ENCODE results near the gene QSOX2.
A peak's percentile ranks its signal among the peaks of the same experiment; 100 is the strongest.

QSOX2 gene

DNA sequence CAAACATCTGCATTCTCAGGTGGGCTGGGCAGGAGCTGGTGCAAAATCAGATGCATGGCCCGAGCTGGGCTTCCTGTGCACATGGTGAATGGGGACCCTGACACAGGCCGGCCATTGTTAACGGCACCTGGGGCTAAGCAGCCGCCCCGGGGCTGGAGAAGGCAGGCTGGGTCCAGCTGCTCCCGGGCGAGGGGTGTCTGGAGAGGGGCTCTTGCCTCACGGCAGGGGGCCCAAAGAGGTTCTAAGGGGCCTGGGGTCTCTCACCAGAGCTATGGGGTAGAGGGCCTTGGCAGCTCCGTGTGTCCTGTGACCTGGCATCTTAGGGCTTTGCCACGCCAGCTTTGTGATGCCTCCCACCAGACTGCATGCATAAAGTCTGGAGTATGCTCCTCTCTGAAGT lies 5.1 kb upstream of the QSOX2 start:
- H3K4me1 ChIP-seq (ENCODE audit: control insufficient read depth, insufficient read depth, low read length), result peaks cover 14% of the 10 kb centered on the region

DNA sequence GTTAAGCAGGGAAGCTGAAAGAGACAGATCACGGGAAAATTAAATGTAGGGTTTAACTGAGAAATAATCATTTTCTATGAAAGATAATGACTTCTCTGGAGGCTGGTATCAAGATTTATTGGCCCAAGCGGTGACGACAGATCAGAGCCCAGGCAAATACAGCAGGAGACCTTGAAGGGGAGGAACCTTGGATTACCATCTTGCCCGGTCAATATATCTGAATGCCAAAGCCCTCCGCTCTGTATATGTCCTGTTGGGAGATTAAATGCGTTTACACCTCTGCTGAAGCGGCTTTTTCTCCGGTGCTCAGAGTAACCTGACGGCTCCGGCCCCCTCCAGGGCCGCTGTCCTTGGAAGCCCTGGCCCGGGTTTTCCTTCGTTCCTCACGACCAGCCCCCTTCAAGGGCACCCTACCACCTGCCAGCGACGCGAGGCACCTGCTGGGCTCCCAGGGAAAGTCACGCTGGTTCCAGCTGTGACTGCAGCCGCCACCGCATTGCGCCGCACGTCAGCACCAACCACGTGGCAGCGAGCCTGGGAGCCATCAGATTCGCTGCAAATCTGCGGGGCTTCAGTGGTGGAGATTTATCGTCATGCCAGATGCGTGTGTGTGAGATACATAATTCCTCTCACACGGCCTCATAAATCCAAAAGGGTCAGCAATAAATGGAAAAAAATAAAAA lies 4.4 kb upstream of the QSOX2 start:
- no peak overlapping the region for H3K4me3 ChIP-seq (ENCODE audit: insufficient read depth, low read depth, low read length)
- WGBS, 2 experiments, result 90 to 91% methylated on average over 30 of the region's 30 CpGs

More for the DNA sequence above, 5.1 kb upstream of the QSOX2 start:
- Histone ChIP-seq H3K9me3 (ENCODE audit: control insufficient read depth, low read length) (no peaks in the 10 kb centered on the region), H3K27me3 (ENCODE audit: control insufficient read depth, insufficient read depth, low read length, poor library complexity, severe bottlenecking) (no peaks in the 10 kb centered on the region), H3K4me3 (ENCODE audit: insufficient read depth, low read depth, low read length) (no peak overlapping the region), H3K36me3 (ENCODE audit: control insufficient read depth, insufficient read depth, low read length) (no peaks in the 10 kb centered on the region), H3K27ac (ENCODE audit: insufficient read depth, low read depth, low read length, poor library complexity, severe bottlenecking) (no peak overlapping the region)
- WGBS, 2 experiments, result 78 to 81% methylated on average over 10 of the region's 10 CpGs

DNA sequence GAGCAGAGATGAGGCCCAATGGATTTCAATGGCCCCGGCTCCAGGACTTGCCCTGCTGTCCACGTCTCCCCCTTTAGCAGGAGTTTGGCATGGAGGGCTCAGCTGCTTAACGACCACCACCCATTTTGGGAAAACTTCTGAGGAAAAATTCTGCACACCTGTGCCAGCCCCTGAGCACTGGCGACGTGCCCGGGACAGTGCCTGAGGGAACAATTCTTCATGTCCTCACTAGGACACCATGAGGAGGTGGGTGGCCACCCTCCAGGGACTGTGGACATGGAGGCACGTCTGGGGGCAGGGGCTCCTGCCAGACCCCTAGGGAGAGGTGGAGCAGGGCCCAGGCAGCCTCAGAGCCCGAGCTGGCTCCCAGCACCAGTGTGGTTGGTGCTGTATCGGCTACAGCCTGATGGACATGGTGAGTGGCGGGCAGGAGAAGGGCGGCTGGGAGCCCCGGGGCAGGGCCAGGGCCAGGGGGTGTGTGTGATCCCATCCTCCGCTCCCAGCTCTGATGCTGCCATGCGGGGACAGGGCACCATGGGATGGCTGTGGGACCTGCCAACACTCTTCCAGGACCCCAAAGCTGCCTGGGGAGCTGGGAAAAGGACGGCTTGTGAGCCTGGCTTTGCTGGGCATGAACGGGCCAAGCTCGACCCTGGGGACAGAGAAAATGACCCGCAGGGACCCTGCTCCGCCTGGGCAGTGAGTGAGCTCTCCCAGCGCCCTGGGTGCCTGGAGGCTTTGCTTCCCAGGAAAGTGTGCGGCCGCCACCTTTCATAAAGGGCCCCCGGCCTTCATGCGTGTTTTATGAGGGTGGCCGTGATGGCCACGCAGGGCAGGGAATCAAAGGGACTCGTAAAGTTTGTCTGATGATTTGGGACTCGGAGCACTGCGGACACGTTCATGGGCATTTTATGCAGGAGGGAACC lies 3.6 kb upstream of the QSOX2 start:
- Histone ChIP-seq H3K27me3 (ENCODE audit: control insufficient read depth, insufficient read depth, low read length, poor library complexity, severe bottlenecking) (no peaks in the 10 kb centered on the region), H3K4me1 (ENCODE audit: control insufficient read depth, insufficient read depth, low read length) (peaks cover 17% of the 10 kb centered on the region), H3K4me3 (ENCODE audit: insufficient read depth, low read depth, low read length) (no peak overlapping the region), H3K27ac (ENCODE audit: insufficient read depth, low read depth, low read length, poor library complexity, severe bottlenecking) (no peak overlapping the region), H3K9me3 (ENCODE audit: control insufficient read depth, low read length) (no peaks in the 10 kb centered on the region), H3K36me3 (ENCODE audit: control insufficient read depth, insufficient read depth, low read length) (no peaks in the 10 kb centered on the region)
- WGBS, 2 experiments, result 93 to 94% methylated on average over 30 of the region's 30 CpGs

More for the DNA sequence above, 4.4 kb upstream of the QSOX2 start:
- Histone ChIP-seq H3K27me3 (ENCODE audit: control insufficient read depth, insufficient read depth, low read length, poor library complexity, severe bottlenecking) (no peaks in the 10 kb centered on the region), H3K27ac (ENCODE audit: insufficient read depth, low read depth, low read length, poor library complexity, severe bottlenecking) (no peak overlapping the region), H3K4me1 (ENCODE audit: control insufficient read depth, insufficient read depth, low read length) (peaks cover 14% of the 10 kb centered on the region), H3K9me3 (ENCODE audit: control insufficient read depth, low read length) (no peaks in the 10 kb centered on the region), H3K36me3 (ENCODE audit: control insufficient read depth, insufficient read depth, low read length) (no peaks in the 10 kb centered on the region)

DNA sequence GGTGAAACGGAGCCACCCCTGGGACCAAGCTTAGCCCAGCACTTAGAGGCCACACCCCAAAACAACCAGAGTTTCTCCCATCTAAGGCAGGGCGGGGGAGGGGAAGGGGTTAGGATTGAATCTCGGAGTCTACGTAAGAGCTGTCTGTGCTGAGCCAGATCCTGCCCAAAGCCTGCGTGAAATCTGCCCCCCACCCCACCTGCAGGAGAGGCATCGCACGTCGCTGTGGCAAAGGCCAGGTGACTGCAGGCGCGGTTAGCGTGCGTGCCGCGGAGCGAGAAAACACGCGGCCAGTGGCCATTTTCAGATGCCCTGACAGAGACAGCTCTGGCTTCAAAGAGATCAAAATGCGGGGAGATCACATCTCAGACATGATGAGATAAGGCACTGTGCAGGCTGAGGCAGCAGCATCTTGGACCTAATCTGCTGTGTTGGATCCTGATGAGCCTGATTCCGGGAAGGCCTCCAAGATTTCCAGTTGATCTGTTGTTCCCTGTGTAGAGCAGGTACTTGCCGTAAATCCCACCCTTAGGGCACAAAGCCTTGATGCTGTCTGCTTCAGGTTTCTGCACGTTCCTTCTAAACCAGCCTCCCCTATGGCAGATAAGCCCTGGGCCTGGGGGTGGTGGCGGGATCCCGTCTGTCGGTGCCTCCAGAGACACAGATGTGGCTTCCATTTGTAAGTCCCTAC lies 2.5 kb upstream of the QSOX2 start:
- no peak overlapping the region for H3K27ac ChIP-seq (ENCODE audit: insufficient read depth, low read depth, low read length, poor library complexity, severe bottlenecking)
- no peaks in the 10 kb centered on the region for H3K27me3 ChIP-seq (ENCODE audit: control insufficient read depth, insufficient read depth, low read length, poor library complexity, severe bottlenecking)
- H3K9me3 ChIP-seq (ENCODE audit: control insufficient read depth, low read length), result no peaks in the 10 kb centered on the region
- H3K4me1 ChIP-seq (ENCODE audit: control insufficient read depth, insufficient read depth, low read length), result peaks cover 28% of the 10 kb centered on the region
- 87 to 89% methylated on average over 24 of the region's 24 CpGs for WGBS, 2 experiments
- no peak overlapping the region for H3K4me3 ChIP-seq (ENCODE audit: insufficient read depth, low read depth, low read length)
- H3K36me3 ChIP-seq (ENCODE audit: control insufficient read depth, insufficient read depth, low read length), result no peaks in the 10 kb centered on the region

DNA sequence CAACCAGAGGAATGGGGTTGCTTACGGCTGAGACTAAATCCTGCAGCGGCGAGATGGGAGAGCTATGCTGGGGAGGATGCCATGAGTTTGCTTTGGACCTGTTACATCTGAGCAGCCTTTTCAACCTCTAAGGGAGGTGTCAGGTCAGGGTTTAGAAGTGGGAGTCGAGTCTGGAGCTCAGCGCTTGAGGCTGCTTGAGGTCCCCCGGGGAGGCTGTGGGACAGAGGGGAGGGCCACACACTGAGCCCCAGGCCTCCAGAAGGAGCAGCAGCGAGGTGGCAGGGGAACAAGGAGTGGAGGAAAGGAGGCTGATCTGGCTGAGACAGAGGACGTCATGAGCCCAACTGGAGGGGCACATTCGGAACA lies 1.9 kb upstream of the QSOX2 start:
- no peak overlapping the region for H3K4me3 ChIP-seq (ENCODE audit: insufficient read depth, low read depth, low read length)

DNA sequence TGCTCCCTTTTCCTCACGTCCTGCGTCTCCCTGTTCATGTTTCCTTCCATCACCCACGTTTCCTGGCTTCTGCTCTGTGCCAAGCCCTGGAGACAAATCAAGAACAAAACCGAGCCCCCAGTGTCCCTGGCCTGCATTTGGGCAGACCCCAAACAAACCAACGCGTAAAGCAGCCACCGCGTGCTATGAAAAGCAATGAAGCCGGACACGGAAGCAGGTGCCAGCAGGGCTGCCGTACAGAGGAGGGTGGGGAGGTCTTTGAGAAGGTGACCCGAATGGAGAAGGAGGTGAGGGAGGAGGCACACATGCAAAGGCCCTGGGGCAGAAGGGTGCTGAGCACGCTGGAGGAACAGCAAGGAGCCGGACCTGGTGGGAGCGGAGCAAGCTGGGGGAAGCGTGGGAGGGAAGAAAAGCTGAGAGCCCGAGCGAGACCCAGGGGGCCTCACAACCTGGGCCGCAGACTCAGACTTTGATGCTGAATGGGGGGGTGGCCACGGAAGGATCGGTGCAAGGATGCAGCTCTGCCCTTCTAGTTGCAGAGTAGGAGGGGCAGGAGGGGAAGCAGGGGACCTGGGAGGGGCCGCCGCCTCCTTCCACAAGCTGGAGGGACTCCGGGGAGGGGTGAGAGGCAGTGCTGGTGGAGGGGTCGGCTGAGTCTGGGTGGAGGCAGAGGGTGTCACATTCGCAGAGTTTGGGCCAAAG lies 1.4 kb upstream of the QSOX2 start:
- 88 to 90% methylated on average over 26 of the region's 26 CpGs for WGBS, 2 experiments
- H3K27ac ChIP-seq (ENCODE audit: insufficient read depth, low read depth, low read length, poor library complexity, severe bottlenecking), result no peak overlapping the region
- H3K9me3 ChIP-seq (ENCODE audit: control insufficient read depth, low read length), result no peaks in the 10 kb centered on the region
- H3K27me3 ChIP-seq (ENCODE audit: control insufficient read depth, insufficient read depth, low read length, poor library complexity, severe bottlenecking), result no peaks in the 10 kb centered on the region
- H3K4me3 ChIP-seq (ENCODE audit: insufficient read depth, low read depth, low read length), result no peak overlapping the region
- H3K36me3 ChIP-seq (ENCODE audit: control insufficient read depth, insufficient read depth, low read length), result no peaks in the 10 kb centered on the region
- H3K4me1 ChIP-seq (ENCODE audit: control insufficient read depth, insufficient read depth, low read length), result peaks cover 28% of the 10 kb centered on the region

More for the DNA sequence above, 1.9 kb upstream of the QSOX2 start:
- H3K9me3 ChIP-seq (ENCODE audit: control insufficient read depth, low read length), result no peaks in the 10 kb centered on the region
- no peaks in the 10 kb centered on the region for H3K27me3 ChIP-seq (ENCODE audit: control insufficient read depth, insufficient read depth, low read length, poor library complexity, severe bottlenecking)
- 76 to 77% methylated on average over 9 of the region's 9 CpGs for WGBS, 2 experiments
- H3K4me1 ChIP-seq (ENCODE audit: control insufficient read depth, insufficient read depth, low read length), result peaks cover 28% of the 10 kb centered on the region
- no peaks in the 10 kb centered on the region for H3K36me3 ChIP-seq (ENCODE audit: control insufficient read depth, insufficient read depth, low read length)
- H3K27ac ChIP-seq (ENCODE audit: insufficient read depth, low read depth, low read length, poor library complexity, severe bottlenecking), result no peak overlapping the region

DNA sequence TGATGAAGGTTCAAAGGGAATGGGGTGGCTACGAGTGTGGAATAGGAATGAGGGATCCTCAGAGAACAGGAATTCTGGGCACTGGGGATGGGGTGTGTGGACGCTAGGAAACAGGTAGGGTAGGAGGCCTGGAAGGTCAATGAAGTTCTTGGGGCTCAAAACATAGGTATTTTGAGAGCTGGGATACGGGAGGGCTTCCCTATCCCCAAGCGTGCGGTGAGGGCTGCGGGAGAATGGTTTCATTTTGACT lies 718 bp downstream of the QSOX2 start:
- H3K27me3 ChIP-seq (ENCODE audit: control insufficient read depth, insufficient read depth, low read length, poor library complexity, severe bottlenecking), result no peaks in the 10 kb centered on the region
- no peak overlapping the region for H3K27ac ChIP-seq (ENCODE audit: insufficient read depth, low read depth, low read length, poor library complexity, severe bottlenecking)

DNA sequence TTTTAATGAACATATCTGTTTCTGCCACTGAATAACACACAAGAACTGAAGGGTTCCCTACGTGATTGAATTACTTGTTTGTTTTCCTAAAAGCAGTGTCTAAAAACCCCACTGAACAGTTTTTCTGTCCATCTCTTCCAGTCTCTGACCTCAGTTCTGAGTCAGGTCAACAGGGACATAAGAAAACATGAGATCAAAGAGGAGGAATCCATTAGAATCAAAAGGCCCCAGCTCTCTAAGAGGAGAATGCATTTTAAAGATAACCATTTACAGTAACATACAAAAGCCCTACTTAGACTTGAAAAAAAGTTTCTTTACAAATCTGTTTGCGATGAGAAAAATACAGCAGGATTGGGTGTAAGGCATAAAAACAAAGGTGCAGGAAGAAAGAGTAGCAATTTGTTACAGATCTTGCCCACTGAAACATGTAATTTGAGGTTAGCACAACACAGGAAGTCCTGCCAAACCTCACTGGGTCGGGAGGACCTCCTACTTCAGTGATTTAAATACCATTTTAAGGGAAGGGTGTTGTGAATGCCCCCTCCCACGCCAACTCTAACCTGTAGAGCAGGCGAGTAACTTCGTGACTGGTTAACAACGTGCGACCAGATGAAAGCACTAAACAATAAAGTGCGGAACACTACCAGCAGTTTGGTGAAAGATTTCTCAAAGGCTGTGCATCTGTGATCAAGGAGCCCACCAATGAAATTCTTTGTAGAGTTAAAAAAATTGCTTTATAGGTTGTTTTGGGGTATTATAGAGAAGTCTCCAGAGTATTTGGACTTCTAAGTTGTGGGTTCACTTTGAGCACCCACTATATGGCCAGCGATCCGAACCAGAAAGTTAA lies 1.3 kb downstream of the QSOX2 start:
- H3K4me1 ChIP-seq (ENCODE audit: control insufficient read depth, insufficient read depth, low read length), result peaks cover 28% of the 10 kb centered on the region
- H3K9me3 ChIP-seq (ENCODE audit: control insufficient read depth, low read length), result no peaks in the 10 kb centered on the region
- no peaks in the 10 kb centered on the region for H3K27me3 ChIP-seq (ENCODE audit: control insufficient read depth, insufficient read depth, low read length, poor library complexity, severe bottlenecking)
- 36 to 38% methylated on average over 11 of the region's 11 CpGs for WGBS, 2 experiments
- peak overlapping the region; percentile 82 for H3K4me3 ChIP-seq (ENCODE audit: insufficient read depth, low read depth, low read length)
- no peak overlapping the region for H3K27ac ChIP-seq (ENCODE audit: insufficient read depth, low read depth, low read length, poor library complexity, severe bottlenecking)
- no peaks in the 10 kb centered on the region for H3K36me3 ChIP-seq (ENCODE audit: control insufficient read depth, insufficient read depth, low read length)

More for the DNA sequence above, 718 bp downstream of the QSOX2 start:
- peaks cover 28% of the 10 kb centered on the region for H3K4me1 ChIP-seq (ENCODE audit: control insufficient read depth, insufficient read depth, low read length)
- no peaks in the 10 kb centered on the region for H3K9me3 ChIP-seq (ENCODE audit: control insufficient read depth, low read length)
- H3K36me3 ChIP-seq (ENCODE audit: control insufficient read depth, insufficient read depth, low read length), result no peaks in the 10 kb centered on the region
- H3K4me3 ChIP-seq (ENCODE audit: insufficient read depth, low read depth, low read length), result peak overlapping the region; percentile 82
- 3 to 7% methylated on average over 6 of the region's 6 CpGs for WGBS, 2 experiments

DNA sequence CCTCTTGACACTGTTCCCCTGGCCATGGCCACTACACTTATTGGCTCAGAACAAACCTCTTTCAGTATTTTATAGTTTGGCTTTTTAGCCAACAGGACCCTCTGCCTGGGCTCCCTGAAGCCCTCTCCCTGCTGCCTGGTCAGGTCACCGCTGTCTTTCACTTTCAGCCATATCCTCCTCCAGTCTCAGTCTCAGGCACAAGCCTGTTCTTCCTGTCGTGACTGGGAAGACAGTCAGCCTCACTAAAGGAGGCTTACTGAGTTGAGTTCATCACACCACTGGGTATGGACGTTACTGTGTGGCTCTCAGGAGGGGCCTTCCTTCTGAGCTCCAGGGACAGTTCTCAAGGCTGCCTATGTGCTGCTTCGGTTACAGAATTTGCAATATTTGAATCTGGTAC lies 2.0 kb downstream of the QSOX2 start:
- no peak overlapping the region for H3K4me3 ChIP-seq (ENCODE audit: insufficient read depth, low read depth, low read length)
- 68 to 76% methylated on average over 4 of the region's 4 CpGs for WGBS, 2 experiments
- no peaks in the 10 kb centered on the region for H3K9me3 ChIP-seq (ENCODE audit: control insufficient read depth, low read length)
- no peaks in the 10 kb centered on the region for H3K36me3 ChIP-seq (ENCODE audit: control insufficient read depth, insufficient read depth, low read length)
- no peaks in the 10 kb centered on the region for H3K27me3 ChIP-seq (ENCODE audit: control insufficient read depth, insufficient read depth, low read length, poor library complexity, severe bottlenecking)
- H3K27ac ChIP-seq (ENCODE audit: insufficient read depth, low read depth, low read length, poor library complexity, severe bottlenecking), result no peak overlapping the region
- peaks cover 28% of the 10 kb centered on the region for H3K4me1 ChIP-seq (ENCODE audit: control insufficient read depth, insufficient read depth, low read length)

All from ectodermal cell (in vitro differentiated cells).